ENCODE measurements around the gene TCP11L1. TPM values are rescaled to one million over a fixed set of nuclear protein-coding genes. Genes with fewer than 3 reads are reported as not detected.
"Not testable (repeated sequence)": the region's sequence is repeated elsewhere in the genome, so short reads cannot be mapped to it uniquely, and the experiment has no call there.

Gene TCP11L1
- total RNA-seq, 1 donor from 2014 or later, result 23.2 TPM

DNA sequence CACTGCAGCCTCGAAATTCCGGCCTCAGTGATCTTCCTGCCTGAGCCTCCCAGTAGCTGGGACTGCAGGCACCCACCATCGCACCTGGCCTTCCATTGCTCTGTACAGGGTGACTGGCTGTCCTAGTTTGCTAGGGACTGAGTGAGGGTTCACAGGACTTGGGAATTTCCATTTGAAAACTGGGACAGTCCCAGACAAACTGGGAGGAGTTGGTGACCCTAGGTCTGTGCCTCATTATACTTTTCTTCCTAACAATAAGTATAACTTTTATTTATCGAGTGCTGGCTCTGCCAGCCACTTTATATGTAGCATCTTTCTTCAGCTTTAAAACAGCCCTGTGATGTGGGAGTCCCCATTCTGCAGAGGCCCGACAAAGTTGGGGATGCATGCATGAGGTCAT is 25.5 kb downstream of the TCP11L1 start:
- no peak for DNase-seq (ENCODE audit: extremely low read depth, low read depth, low spot score)

DNA sequence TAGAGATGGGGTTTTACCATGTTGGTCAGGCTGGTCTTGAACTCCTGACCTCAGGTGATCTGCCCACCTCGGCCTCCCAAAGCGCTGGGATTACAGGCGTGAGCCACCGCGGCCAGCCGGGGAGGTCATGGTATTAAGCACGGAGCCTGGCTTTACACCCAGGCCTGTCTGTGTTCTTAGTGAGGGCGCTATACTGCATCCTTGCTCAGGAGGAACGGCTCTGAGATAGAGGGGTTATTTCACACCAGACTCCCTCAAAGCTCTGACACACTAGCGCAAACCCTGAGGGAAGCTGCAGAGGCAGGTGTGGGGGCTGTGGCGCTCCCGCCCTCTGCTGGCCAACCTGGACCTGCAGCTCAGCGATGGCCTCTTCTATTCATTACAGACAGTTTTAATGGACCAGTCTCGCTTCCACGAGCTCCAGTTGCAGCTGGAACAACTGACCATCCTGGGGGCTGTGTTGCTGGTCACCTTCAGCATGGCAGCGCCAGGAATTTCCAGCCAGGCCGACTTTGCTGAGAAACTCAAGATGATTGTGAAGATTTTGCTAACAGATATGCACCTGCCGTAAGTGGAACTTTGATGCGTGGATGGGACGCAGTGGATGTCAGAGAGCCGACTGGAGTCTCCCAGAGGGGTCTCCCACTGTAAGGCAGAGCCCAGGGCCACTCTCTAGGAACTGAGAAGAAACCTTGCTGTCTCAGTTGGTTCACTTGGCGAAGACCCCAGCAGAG is 26.2 kb downstream of the TCP11L1 start:
- DNase-seq (ENCODE audit: extremely low read depth, low read depth, low spot score), result peak; percentile 7

DNA sequence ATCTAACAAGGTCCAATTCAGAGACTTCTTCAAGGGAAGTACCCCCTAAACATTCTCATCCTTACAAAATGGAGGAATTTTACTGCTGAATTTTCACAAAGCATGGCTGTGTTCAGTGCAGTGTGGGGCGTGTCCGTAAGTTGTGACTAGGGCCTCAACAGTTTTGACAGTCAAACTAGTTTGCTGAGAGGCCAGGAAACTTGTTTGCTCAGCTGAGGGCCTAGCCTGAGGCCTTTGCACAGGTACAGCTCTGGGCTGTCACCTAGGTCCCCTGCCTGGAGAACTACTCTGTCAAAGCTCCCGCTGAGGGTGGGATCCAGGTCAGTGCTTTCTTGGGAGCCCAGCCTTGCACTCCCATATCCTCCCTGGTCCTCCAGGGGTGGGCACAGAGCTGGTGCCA is 27.9 kb downstream of the TCP11L1 start:
- DNase-seq (ENCODE audit: extremely low read depth, low read depth, low spot score), result no peak

DNA sequence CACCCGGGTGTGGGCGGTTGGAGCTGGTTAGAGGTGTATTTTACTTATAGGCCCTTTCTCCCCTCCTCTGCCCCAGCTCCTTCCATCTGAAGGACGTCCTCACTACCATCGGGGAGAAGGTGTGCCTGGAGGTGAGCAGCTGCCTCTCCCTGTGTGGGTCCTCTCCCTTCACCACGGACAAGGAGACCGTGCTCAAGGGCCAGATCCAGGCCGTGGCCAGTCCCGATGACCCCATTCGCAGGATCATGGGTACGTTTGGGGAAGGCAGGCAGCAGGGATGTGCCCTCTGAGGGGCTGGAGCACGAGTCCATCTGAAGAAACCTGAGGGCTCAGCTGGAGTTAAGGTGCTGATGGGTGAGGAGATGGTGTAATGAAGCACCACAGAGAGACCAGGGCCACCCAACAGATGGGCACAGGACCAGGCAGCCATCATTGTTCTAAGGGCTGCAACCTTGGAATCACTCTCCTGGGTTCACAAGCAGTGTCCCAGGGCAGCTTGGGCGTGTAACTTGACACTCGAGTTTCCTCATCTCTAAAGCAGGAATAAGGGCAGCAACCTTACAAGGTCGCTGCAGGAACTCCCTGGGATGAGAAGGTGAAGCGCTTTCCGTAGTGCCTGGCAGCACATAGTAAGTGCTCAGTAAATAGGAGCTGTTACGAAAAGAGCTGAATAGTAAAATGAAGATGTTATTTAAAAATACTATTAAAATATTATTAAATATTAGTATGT is 29.4 kb downstream of the TCP11L1 start:
- no peak for DNase-seq (ENCODE audit: extremely low read depth, low read depth, low spot score)

GRCh38 chr11:33072465-33072864 is 33.1 kb downstream of the TCP11L1 start:
- DNase-seq (ENCODE audit: extremely low read depth, low read depth, low spot score), result no peak

DNA sequence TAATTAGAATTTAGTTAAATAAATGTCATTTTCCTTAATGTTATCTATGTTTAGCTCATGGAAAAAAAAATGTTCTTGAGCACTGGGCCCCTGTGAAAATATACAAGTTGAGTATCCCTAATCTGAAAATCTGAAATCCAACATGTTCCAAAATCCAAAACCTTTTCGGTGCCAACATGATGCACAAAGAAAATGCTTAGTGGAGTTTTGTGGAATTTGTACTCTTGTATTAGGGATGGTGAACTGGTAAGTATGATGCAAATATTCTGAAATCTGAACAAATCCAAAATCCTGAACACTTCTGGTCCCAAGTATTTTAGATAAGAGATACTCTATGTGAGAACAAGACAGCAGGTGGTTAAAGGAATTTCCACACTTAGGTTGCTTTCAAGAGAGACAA is 44.5 kb downstream of the TCP11L1 start:
- DNase-seq (ENCODE audit: extremely low read depth, low read depth, low spot score), result no peak

DNA sequence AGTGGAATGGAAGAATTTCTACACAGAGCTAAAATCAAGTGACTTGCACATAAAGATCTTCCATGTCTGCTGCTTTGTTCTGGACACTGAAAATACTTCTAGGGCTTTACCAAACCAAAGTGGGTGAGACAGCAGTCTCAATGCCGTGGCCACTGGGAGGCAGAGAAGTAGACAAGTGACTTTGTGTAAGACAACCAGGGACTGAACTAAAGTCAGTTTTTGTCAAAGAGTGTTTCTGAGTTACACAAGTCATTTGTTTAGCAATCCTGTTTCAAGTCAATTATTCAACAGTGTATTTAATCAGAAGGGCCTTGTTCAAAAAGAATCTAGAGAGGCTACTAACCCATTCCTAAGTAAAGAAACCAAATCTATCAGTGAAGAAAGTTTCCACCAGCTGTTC is 46.6 kb downstream of the TCP11L1 start:
- DNase-seq (ENCODE audit: extremely low read depth, low read depth, low spot score), result no peak

- no peak for DNase-seq (ENCODE audit: extremely low read depth, low read depth, low spot score)
Observed at GRCh38 chr11:33089776-33090175, 50.4 kb downstream of the TCP11L1 start.

GRCh38 chr11:33094157-33094556 is 54.8 kb downstream of the TCP11L1 start:
- no peak for DNase-seq (ENCODE audit: extremely low read depth, low read depth, low spot score)

DNA sequence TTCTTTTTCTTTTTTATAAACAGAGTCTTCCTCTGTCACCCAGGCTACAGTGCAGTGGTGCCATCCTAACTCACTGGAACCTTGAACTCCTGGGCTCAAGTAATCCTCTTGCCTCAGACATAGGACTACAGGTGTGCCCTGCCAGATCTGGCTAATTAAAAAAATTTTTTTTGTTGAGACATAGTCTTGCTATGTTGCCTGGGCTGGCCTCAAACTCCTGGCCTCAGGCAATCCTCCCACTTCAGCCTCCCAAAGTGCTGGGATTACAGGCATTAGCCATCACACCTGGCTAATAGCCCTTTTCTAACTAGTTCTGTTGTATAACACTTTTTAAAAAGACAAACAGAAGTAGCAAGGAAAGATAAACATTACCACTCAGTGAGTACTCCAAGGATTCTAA is 64.5 kb downstream of the TCP11L1 start:
- DNase-seq (ENCODE audit: extremely low read depth, low read depth, low spot score), result no peak

GRCh38 chr11:33109294-33109895 is 70.0 kb downstream of the TCP11L1 start:
- DNase-seq (ENCODE audit: extremely low read depth, low read depth, low spot score), result no peak

- DNase-seq (ENCODE audit: extremely low read depth, low read depth, low spot score), result no peak
Observed at GRCh38 chr11:33110083-33110482, 70.7 kb downstream of the TCP11L1 start.

GRCh38 chr11:33116535-33116934 is 77.2 kb downstream of the TCP11L1 start:
- DNase-seq (ENCODE audit: extremely low read depth, low read depth, low spot score), result no peak

- not testable (repeated sequence) for DNase-seq (ENCODE audit: extremely low read depth, low read depth, low spot score)
Observed at GRCh38 chr11:33122696-33123095, 83.3 kb downstream of the TCP11L1 start.

Other genes with a start within 250 kb of the TCP11L1 start
- gene CCDC73, start 244.9 kb upstream of the TCP11L1 start, total RNA-seq, result not detected in 2 replicates
- 0.44 and 0.88 TPM in 2 replicates for gene PRRG4, start 209.6 kb upstream of the TCP11L1 start, total RNA-seq
- gene QSER1, start 146.8 kb upstream of the TCP11L1 start, total RNA-seq, result 20.5 and 31.0 TPM in 2 replicates
- 0.99 and 2.0 TPM in 2 replicates for gene DEPDC7, start 23.7 kb upstream of the TCP11L1 start, total RNA-seq
- gene CSTF3, start 121.9 kb downstream of the TCP11L1 start, total RNA-seq, result 24.4 and 26.3 TPM in 2 replicates
- 34.1 and 34.9 TPM in 2 replicates for gene HIPK3, start 217.8 kb downstream of the TCP11L1 start, total RNA-seq

Measured in glomerular endothelial cell (primary cell).